HepG2 (cell line): ENCODE results near the gene DUS1L. TPM values are rescaled to one million over a fixed set of nuclear protein-coding genes. Genes with fewer than 3 reads are reported as not detected.

Experiments
- CBFB ChIP-seq: sonication (generic); formaldehyde crosslinking; IDR thresholded peaks from 2 replicates; pipeline ENCODE4 v1.4.0; 2020; ENCODE audit warnings: missing genetic modification reagents
- CREB1 ChIP-seq, 2 experiments: fragments of 450-650 bp in 1 of 2; IDR thresholded peaks; 2 replicates each; pipeline ENCODE4 v1.6.1; 2016 to 2017; ENCODE audit warnings: control low read depth in 1 of 2, mild to moderate bottlenecking in 1 of 2, missing compliant biosample characterization in 1 of 2, missing genetic modification characterization in 1 of 2
- HOXA9 ChIP-seq: sonication (generic); formaldehyde crosslinking; IDR thresholded peaks from 2 replicates; pipeline ENCODE4 v1.8.1; 2022; ENCODE audit warnings: missing genetic modification reagents, mild to moderate bottlenecking, moderate library complexity, borderline replicate concordance
- KLF12 ChIP-seq: sonication (generic); formaldehyde crosslinking; IDR thresholded peaks from 2 replicates; pipeline ENCODE4 v1.4.0; 2020; ENCODE audit warnings: missing genetic modification reagents, borderline replicate concordance
- MATR3 ChIP-seq: sonication (generic); formaldehyde crosslinking; IDR thresholded peaks from 2 replicates; pipeline ENCODE4 v1.4.0; 2020; ENCODE audit warnings: missing genetic modification reagents
- MIXL1 ChIP-seq: IDR thresholded peaks from 2 replicates; pipeline ENCODE4 v1.6.1; 2016
- MTA1 ChIP-seq: sonication (generic); formaldehyde crosslinking; IDR thresholded peaks from 2 replicates; pipeline ENCODE4 v1.4.0; 2020; ENCODE audit warnings: missing genetic modification reagents, mild to moderate bottlenecking, borderline replicate concordance
- PAF1 ChIP-seq: IDR thresholded peaks from 2 replicates; pipeline ENCODE4 v1.6.1; 2016; ENCODE audit warnings: missing genetic modification reagents, missing compliant biosample characterization
- POLR2AphosphoS2 ChIP-seq: IDR thresholded peaks from 2 replicates; pipeline ENCODE4 v1.6.1; 2011; ENCODE audit warnings: low read depth, low read length, improper control_type of control experiment
- SRY ChIP-seq: sonication (generic); formaldehyde crosslinking; IDR thresholded peaks from 2 replicates; pipeline ENCODE4 v1.8.0; 2022; ENCODE audit warnings: mild to moderate bottlenecking, missing genetic modification reagents
- SSRP1 ChIP-seq: IDR thresholded peaks from 2 replicates; pipeline ENCODE4 v1.6.1; 2016; ENCODE audit warnings: control low read depth
- ZBTB38 ChIP-seq: sonication (generic); formaldehyde crosslinking; IDR thresholded peaks from 2 replicates; pipeline ENCODE4 v1.5.1; 2020; ENCODE audit warnings: mild to moderate bottlenecking, missing genetic modification reagents
- ZMYM3 ChIP-seq: sonication (generic); formaldehyde crosslinking; IDR thresholded peaks from 2 replicates; pipeline ENCODE4 v1.5.1; 2020; ENCODE audit warnings: mild to moderate bottlenecking, missing genetic modification reagents
- ZNF136 ChIP-seq: sonication (generic); formaldehyde crosslinking; IDR thresholded peaks from 2 replicates; pipeline ENCODE4 v1.8.1; 2022; ENCODE audit warnings: low read depth, mild to moderate bottlenecking, moderate library complexity, missing genetic modification reagents
- ZNF232 ChIP-seq: sonication (generic); formaldehyde crosslinking; IDR thresholded peaks from 2 replicates; pipeline ENCODE4 v1.4.0; 2020; ENCODE audit warnings: missing genetic modification reagents, borderline replicate concordance
- ZNF367 ChIP-seq: sonication (generic); formaldehyde crosslinking; IDR thresholded peaks from 2 replicates; pipeline ENCODE4 v1.4.0; 2020; ENCODE audit warnings: missing genetic modification reagents, borderline replicate concordance
- ZNF792 ChIP-seq: IDR thresholded peaks from 2 replicates; pipeline ENCODE4 v1.6.1; 2016
- polyA plus RNA-seq, 8 experiments: library from polyadenylated mRNA; depleted of rRNA in 3 of 8; stranded (reverse) in 7 of 8; unstranded in 1 of 8; fragments of >200 nt; fragmentation: Illumina TruSeq in 4 of 8; extraction: Trizol in 4 of 8; gene quantifications; 2 replicates each; pipeline versions ENCODE4 v1.2.1 to v1.2.3, GENCODE V29; 2011 to 2016; ENCODE audit warnings: low read depth in 4 of 8, missing spikeins in 1 of 8, mixed read lengths in 1 of 8; ENCODE audit not compliant: insufficient read depth in 1 of 8
- total RNA-seq, 5 experiments: library from RNA; depleted of rRNA; stranded (reverse); fragments of >200 nt; fragmentation: Illumina TruSeq; extraction: Trizol; gene quantifications; 2 replicates each; pipeline ENCODE4 v1.2.3, GENCODE V29; 2016; ENCODE audit warnings: low read depth in 1 of 5
- TF ChIP-seq, protein P1 (sequence below): sonication (generic); formaldehyde crosslinking; IDR thresholded peaks from 2 replicates; pipeline ENCODE4 v1.9.0; 2021; ENCODE audit warnings: missing genetic modification reagents, borderline replicate concordance
- TF ChIP-seq, protein P2 (sequence below): sonication (generic); formaldehyde crosslinking; IDR thresholded peaks from 2 replicates; pipeline ENCODE4; 2020; ENCODE audit warnings: missing genetic modification reagents, mild to moderate bottlenecking, borderline replicate concordance
- TF ChIP-seq, protein P3 (sequence below): sonication (generic); formaldehyde crosslinking; IDR thresholded peaks from 2 replicates; pipeline ENCODE4 v1.4.0; 2020; ENCODE audit warnings: missing genetic modification reagents
- TF ChIP-seq, protein P4 (sequence below), 2 experiments: fragments of 450-650 bp in 1 of 2; sonication (generic) in 1 of 2; formaldehyde crosslinking; IDR thresholded peaks; 2 replicates each; pipeline versions ENCODE4 v1.5.0 to v1.8.0; 2020 to 2022; ENCODE audit warnings: mild to moderate bottlenecking in 1 of 2, missing genetic modification reagents in 1 of 2

DUS1L gene
- total and polyA plus RNA-seq, 2 of the 13 experiments (the other 11 are each of a cell fraction or from before 2014, with no cell fraction given), result 81.0 to 109 TPM

DNA sequence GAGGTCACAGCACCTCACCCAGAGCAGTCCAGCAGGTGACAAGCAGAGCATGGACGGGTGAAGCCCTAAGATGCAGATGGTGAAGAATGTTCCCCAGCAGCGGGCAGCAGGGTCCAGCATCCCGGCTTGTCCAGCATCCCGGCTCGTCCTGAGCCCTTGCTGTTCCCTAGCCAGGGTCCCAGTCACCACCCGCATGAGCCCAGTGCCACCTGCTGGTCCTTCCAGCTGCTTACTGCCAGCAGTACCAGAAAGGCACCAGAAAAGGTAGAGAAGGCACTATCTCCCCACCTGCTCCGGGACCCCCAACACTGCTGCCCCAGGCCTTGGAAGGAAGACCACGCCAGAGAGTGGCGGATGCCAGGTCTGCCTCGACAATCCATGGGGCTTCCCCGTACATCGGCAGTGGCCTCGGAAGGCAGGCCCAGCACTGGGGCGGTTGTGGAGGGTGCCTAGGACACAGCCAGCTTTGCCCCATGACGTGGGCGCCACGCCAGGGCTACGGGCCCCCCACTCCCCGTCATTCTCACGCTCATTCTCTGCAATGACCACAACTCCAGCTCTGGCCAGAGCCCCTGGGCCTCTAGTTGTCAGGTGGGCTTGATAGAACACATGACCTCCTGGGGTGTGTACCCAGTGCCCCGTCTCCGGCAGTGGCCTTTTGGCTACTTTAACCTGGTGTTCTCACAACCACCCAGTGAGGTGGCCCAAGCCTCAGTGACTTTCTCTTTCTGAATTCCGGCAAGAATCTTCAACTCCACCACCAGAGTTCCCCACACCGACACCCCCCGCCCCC lies 44.3 kb downstream of the DUS1L start (continued):
- no peak; the same call in none of the 2 replicates for TF ChIP-seq ZBTB38
- peak; percentile 48; the same call in 1 of the 2 replicates for TF ChIP-seq CREB1 (IDR thresholded peaks at IDR 0.05)
- no peak for TF ChIP-seq CREB1 (CRISPR knock-in tag; IDR thresholded peaks at IDR 0.05)
- TF ChIP-seq ZNF792, result peak; percentile 51; the same call in 1 of the 2 replicates
- peak; percentile 32; the same call in 1 of the 2 replicates for TF ChIP-seq SSRP1 (CRISPR knock-in tag)
- TF ChIP-seq ZNF136, result no peak
- TF ChIP-seq ZMYM3 (CRISPR knock-in tag), result peak; percentile 12; the same call in 1 of the 2 replicates
- TF ChIP-seq, protein P1, sequence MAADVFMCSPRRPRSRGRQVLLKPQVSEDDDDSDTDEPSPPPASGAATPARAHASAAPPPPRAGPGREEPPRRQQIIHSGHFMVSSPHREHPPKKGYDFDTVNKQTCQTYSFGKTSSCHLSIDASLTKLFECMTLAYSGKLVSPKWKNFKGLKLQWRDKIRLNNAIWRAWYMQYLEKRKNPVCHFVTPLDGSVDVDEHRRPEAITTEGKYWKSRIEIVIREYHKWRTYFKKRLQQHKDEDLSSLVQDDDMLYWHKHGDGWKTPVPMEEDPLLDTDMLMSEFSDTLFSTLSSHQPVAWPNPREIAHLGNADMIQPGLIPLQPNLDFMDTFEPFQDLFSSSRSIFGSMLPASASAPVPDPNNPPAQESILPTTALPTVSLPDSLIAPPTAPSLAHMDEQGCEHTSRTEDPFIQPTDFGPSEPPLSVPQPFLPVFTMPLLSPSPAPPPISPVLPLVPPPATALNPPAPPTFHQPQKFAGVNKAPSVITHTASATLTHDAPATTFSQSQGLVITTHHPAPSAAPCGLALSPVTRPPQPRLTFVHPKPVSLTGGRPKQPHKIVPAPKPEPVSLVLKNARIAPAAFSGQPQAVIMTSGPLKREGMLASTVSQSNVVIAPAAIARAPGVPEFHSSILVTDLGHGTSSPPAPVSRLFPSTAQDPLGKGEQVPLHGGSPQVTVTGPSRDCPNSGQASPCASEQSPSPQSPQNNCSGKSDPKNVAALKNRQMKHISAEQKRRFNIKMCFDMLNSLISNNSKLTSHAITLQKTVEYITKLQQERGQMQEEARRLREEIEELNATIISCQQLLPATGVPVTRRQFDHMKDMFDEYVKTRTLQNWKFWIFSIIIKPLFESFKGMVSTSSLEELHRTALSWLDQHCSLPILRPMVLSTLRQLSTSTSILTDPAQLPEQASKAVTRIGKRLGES (CRISPR knock-in tag), result no peak
- TF ChIP-seq CBFB (CRISPR knock-in tag), result peak; percentile 66
- TF ChIP-seq MIXL1, result no peak; the same call in 1 of the 2 replicates
- peak; percentile 84 for TF ChIP-seq KLF12
- no peak for TF ChIP-seq MATR3
- peak; percentile 80; the same call in 1 of the 2 replicates for TF ChIP-seq PAF1 (CRISPR knock-in tag)
- TF ChIP-seq, protein P2, sequence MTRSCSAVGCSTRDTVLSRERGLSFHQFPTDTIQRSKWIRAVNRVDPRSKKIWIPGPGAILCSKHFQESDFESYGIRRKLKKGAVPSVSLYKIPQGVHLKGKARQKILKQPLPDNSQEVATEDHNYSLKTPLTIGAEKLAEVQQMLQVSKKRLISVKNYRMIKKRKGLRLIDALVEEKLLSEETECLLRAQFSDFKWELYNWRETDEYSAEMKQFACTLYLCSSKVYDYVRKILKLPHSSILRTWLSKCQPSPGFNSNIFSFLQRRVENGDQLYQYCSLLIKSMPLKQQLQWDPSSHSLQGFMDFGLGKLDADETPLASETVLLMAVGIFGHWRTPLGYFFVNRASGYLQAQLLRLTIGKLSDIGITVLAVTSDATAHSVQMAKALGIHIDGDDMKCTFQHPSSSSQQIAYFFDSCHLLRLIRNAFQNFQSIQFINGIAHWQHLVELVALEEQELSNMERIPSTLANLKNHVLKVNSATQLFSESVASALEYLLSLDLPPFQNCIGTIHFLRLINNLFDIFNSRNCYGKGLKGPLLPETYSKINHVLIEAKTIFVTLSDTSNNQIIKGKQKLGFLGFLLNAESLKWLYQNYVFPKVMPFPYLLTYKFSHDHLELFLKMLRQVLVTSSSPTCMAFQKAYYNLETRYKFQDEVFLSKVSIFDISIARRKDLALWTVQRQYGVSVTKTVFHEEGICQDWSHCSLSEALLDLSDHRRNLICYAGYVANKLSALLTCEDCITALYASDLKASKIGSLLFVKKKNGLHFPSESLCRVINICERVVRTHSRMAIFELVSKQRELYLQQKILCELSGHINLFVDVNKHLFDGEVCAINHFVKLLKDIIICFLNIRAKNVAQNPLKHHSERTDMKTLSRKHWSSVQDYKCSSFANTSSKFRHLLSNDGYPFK (CRISPR knock-in tag), result peak; percentile 43; the same call in 1 of the 2 replicates
- TF ChIP-seq, protein P3, sequence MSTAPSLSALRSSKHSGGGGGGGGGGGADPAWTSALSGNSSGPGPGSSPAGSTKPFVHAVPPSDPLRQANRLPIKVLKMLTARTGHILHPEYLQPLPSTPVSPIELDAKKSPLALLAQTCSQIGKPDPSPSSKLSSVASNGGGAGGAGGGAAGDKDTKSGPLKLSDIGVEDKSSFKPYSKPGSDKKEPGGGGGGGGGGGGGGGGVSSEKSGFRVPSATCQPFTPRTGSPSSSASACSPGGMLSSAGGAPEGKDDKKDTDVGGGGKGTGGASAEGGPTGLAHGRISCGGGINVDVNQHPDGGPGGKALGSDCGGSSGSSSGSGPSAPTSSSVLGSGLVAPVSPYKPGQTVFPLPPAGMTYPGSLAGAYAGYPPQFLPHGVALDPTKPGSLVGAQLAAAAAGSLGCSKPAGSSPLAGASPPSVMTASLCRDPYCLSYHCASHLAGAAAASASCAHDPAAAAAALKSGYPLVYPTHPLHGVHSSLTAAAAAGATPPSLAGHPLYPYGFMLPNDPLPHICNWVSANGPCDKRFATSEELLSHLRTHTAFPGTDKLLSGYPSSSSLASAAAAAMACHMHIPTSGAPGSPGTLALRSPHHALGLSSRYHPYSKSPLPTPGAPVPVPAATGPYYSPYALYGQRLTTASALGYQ (CRISPR knock-in tag), result peak; percentile 9; the same call in 1 of the 2 replicates
- peak; percentile 85; the same call in 1 of the 2 replicates for TF ChIP-seq ZNF232 (CRISPR knock-in tag)
- TF ChIP-seq HOXA9 (CRISPR knock-in tag), result no peak
- no peak for TF ChIP-seq ZNF367 (CRISPR knock-in tag)
- TF ChIP-seq MTA1 (CRISPR knock-in tag), result no peak
- TF ChIP-seq, protein P4, sequence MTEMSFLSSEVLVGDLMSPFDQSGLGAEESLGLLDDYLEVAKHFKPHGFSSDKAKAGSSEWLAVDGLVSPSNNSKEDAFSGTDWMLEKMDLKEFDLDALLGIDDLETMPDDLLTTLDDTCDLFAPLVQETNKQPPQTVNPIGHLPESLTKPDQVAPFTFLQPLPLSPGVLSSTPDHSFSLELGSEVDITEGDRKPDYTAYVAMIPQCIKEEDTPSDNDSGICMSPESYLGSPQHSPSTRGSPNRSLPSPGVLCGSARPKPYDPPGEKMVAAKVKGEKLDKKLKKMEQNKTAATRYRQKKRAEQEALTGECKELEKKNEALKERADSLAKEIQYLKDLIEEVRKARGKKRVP (CRISPR knock-in tag; IDR thresholded peaks at IDR 0.05), result no peak
- no peak for TF ChIP-seq SRY (CRISPR knock-in tag)
- no peak; the same call in 1 of the 2 replicates for TF ChIP-seq POLR2AphosphoS2
